Endometrium (tissue), 2 donors: Measurements from ENCODE around the gene ATF7.
"Not testable (repeated sequence)": the region's sequence is repeated elsewhere in the genome, so short reads cannot be mapped to it uniquely, and the experiment has no call there.

ENCODE experiments used
- FAIRE-seq: peaks from 2 replicates; lab custom pipeline; 2012; peaks lifted over from hg19 to GRCh38; lab: Jason Lieb, UNC
- donor health status: control.
- donor health status: control.

Gene ATF7

GRCh38 chr12:53594897-53595615, 31.1 kb downstream of the ATF7 start:
- no peak for FAIRE-seq

- FAIRE-seq, result no peak
These were observed 32.5 kb downstream of the ATF7 start for GRCh38 chr12:53593707-53594106.

- no peak for FAIRE-seq
These were observed 33.2 kb downstream of the ATF7 start for GRCh38 chr12:53593031-53593430.

GRCh38 chr12:53592426-53592825, 33.8 kb downstream of the ATF7 start:
- FAIRE-seq, result no peak

- FAIRE-seq, result no peak
These were observed 34.6 kb downstream of the ATF7 start for GRCh38 chr12:53591301-53592206.

GRCh38 chr12:53590652-53591051, 35.5 kb downstream of the ATF7 start:
- FAIRE-seq, result no peak

GRCh38 chr12:53589915-53590314, 36.3 kb downstream of the ATF7 start:
- FAIRE-seq, result no peak

GRCh38 chr12:53589423-53589822, 36.8 kb downstream of the ATF7 start:
- no peak for FAIRE-seq

GRCh38 chr12:53588123-53588522, 38.1 kb downstream of the ATF7 start:
- no peak for FAIRE-seq

- no peak for FAIRE-seq
These were observed 39.4 kb downstream of the ATF7 start for GRCh38 chr12:53586745-53587144.

- FAIRE-seq, result no peak
These were observed 40.6 kb downstream of the ATF7 start for GRCh38 chr12:53585448-53586125.

- FAIRE-seq, result no peak
These were observed 46.6 kb downstream of the ATF7 start for GRCh38 chr12:53579545-53579955.

- no peak for FAIRE-seq
These were observed 47.4 kb downstream of the ATF7 start for GRCh38 chr12:53578783-53579182.

- FAIRE-seq, result no peak
These were observed 48.2 kb downstream of the ATF7 start for GRCh38 chr12:53577941-53578352.

- FAIRE-seq, result no peak
These were observed 50.5 kb downstream of the ATF7 start for GRCh38 chr12:53575502-53576249.

GRCh38 chr12:53572134-53572758, 53.9 kb downstream of the ATF7 start:
- FAIRE-seq, result no peak

- FAIRE-seq, result no peak
These were observed 54.9 kb downstream of the ATF7 start for GRCh38 chr12:53571295-53571694.

GRCh38 chr12:53568809-53569557, 57.2 kb downstream of the ATF7 start:
- no peak for FAIRE-seq

GRCh38 chr12:53567961-53568808, 58.0 kb downstream of the ATF7 start:
- no peak for FAIRE-seq

GRCh38 chr12:53565376-53565775, 60.8 kb downstream of the ATF7 start:
- FAIRE-seq, result not testable (repeated sequence)
